GM23338 (cell line): ENCODE measurements around the gene CLEC2D. TPM values are rescaled to one million over a fixed set of nuclear protein-coding genes. Genes with fewer than 3 reads are reported as not detected.

Source experiments
- ATAC-seq: fragments of 200-7000 bp; cut with Tn5 transposase; 3 replicates; pipeline ENCODE4 v1.9.1; 2020
- DNase-seq: peaks from one replicate; pipeline ENCODE4 v3.0.0-alpha.2; 2015; ENCODE audit warnings: low spot score
- H2AFZ ChIP-seq: fragments of 200-600 bp; sonication (generic); 2 replicates; pipeline ENCODE4 v1.8.0; 2016; ENCODE audit warnings: antibody characterized with exemption, mild to moderate bottlenecking, moderate library complexity
- H3F3A ChIP-seq: fragments of 200-600 bp; sonication (generic); replicated peaks from 2 replicates; pipeline ENCODE4 v1.8.0; 2017; ENCODE audit warnings: antibody characterized with exemption, mixed run types, low read depth
- H3K27ac ChIP-seq: fragments of 200-600 bp; sonication (generic); 2 replicates; pipeline ENCODE4 v1.6.1; 2016; ENCODE audit warnings: low read depth
- H3K27me3 ChIP-seq: fragments of 200-600 bp; sonication (generic); 2 replicates; pipeline ENCODE4 v1.8.0; 2016; ENCODE audit warnings: mild to moderate bottlenecking, mixed run types, moderate library complexity; ENCODE audit not compliant: insufficient read depth
- H3K36me3 ChIP-seq: fragments of 200-600 bp; sonication (generic); 2 replicates; pipeline ENCODE4 v1.8.0; 2016; ENCODE audit warnings: mild to moderate bottlenecking; ENCODE audit not compliant: insufficient read depth
- H3K4me1 ChIP-seq: fragments of 200-600 bp; sonication (generic); 2 replicates; pipeline ENCODE4 v1.8.0; 2016; ENCODE audit warnings: mild to moderate bottlenecking, moderate library complexity; ENCODE audit not compliant: insufficient read depth
- H3K4me2 ChIP-seq: fragments of 200-600 bp; sonication (generic); 2 replicates; pipeline ENCODE4 v1.7.1; 2017; ENCODE audit warnings: mixed run types
- H3K4me3 ChIP-seq: fragments of 200-600 bp; sonication (generic); 2 replicates; pipeline ENCODE4 v1.6.1; 2016; ENCODE audit warnings: mixed run types
- H3K79me2 ChIP-seq: fragments of 200-600 bp; sonication (generic); replicated peaks from 2 replicates; pipeline ENCODE4 v1.8.0; 2017; ENCODE audit warnings: mild to moderate bottlenecking; ENCODE audit not compliant: insufficient read depth
- H3K9me2 ChIP-seq: fragments of 200-600 bp; sonication (generic); 2 replicates; pipeline ENCODE4 v1.8.0; 2017; ENCODE audit not compliant: insufficient read depth
- H4K20me1 ChIP-seq: fragments of 200-600 bp; sonication (generic); replicated peaks from 2 replicates; pipeline ENCODE4 v1.8.0; 2017; ENCODE audit warnings: mild to moderate bottlenecking; ENCODE audit not compliant: insufficient read depth
- H3K27ac Mint-ChIP-seq: 2 replicates; pipeline ENCODE4 v1.8.0; 2020; ENCODE audit warnings: inconsistent platforms, mild to moderate bottlenecking, moderate library complexity, mixed read lengths
- H3K27me3 Mint-ChIP-seq: 3 replicates; pipeline ENCODE4 v1.8.0; 2022; ENCODE audit warnings: low read depth, mild to moderate bottlenecking, moderate library complexity, mixed read lengths, inconsistent platforms; ENCODE audit not compliant: insufficient read depth, poor library complexity
- H3K36me3 Mint-ChIP-seq: 3 replicates; pipeline ENCODE4 v1.8.0; 2021; ENCODE audit warnings: low read depth, mild to moderate bottlenecking, inconsistent platforms, moderate library complexity, mixed read lengths
- H3K4me1 Mint-ChIP-seq: 3 replicates; pipeline ENCODE4 v1.8.0; 2020; ENCODE audit warnings: mild to moderate bottlenecking, inconsistent platforms, mixed read lengths
- H3K4me3 Mint-ChIP-seq: 3 replicates; pipeline ENCODE4 v1.8.0; 2021; ENCODE audit warnings: moderate library complexity, mild to moderate bottlenecking, inconsistent platforms, mixed read lengths
- H3K9me3 Mint-ChIP-seq: 3 replicates; pipeline ENCODE4 v1.8.0; 2020; ENCODE audit warnings: moderate library complexity, mild to moderate bottlenecking, inconsistent platforms, mixed read lengths
- CREB1 ChIP-seq: fragments of 250-450 bp; sonication (Bioruptor Pico); IDR thresholded peaks from 2 replicates; pipeline ENCODE4 v1.5.0; 2020; ENCODE audit warnings: low read depth, mild to moderate bottlenecking, moderate library complexity
- EZH2 ChIP-seq: fragments of 200-600 bp; sonication (generic); IDR thresholded peaks from one replicate; pipeline ENCODE4 v1.8.0; 2017; ENCODE audit warnings: antibody characterized with exemption, mild to moderate bottlenecking, low read depth; ENCODE audit not compliant: unreplicated experiment
- EZH2phosphoT487 ChIP-seq: fragments of 200-600 bp; sonication (generic); IDR thresholded peaks from one replicate; pipeline ENCODE4 v1.8.1; 2018; ENCODE audit warnings: antibody characterized with exemption; ENCODE audit not compliant: unreplicated experiment
- JUNB ChIP-seq: IDR thresholded peaks from one replicate; pipeline ENCODE4 v1.6.1; 2016; ENCODE audit warnings: antibody characterized with exemption; ENCODE audit not compliant: unreplicated experiment
- POLR2AphosphoS5 ChIP-seq: IDR thresholded peaks from 2 replicates; pipeline ENCODE4 v1.6.1; 2016; ENCODE audit warnings: antibody characterized with exemption, low read depth
- ZNF114 ChIP-seq: fragments of 250-450 bp; sonication (Bioruptor Pico); IDR thresholded peaks from 2 replicates; pipeline ENCODE4 v1.5.0; 2020; ENCODE audit warnings: mild to moderate bottlenecking, moderate library complexity
- ZNF331 ChIP-seq: fragments of 250-450 bp; sonication (Bioruptor Pico); IDR thresholded peaks from 2 replicates; pipeline ENCODE4 v1.5.0; 2020; ENCODE audit warnings: low read depth, mild to moderate bottlenecking, moderate library complexity
- polyA plus RNA-seq: library from polyadenylated mRNA; unstranded; fragments of >200 nt; fragmentation: Nextera tagmentation; extraction: Ambion mirVana; gene quantifications from 2 replicates; pipeline ENCODE4 v1.2.1, GENCODE V29; 2016
- total RNA-seq: library from RNA; depleted of rRNA; stranded (reverse); fragments of >200 nt; shearing (Covaris generic); gene quantifications from 2 replicates; pipeline ENCODE4 v1.2.3, GENCODE V29; 2014
- TF ChIP-seq, protein P1 (sequence below): IDR thresholded peaks from 2 replicates; pipeline ENCODE4 v1.6.1; 2016; ENCODE audit warnings: antibody characterized with exemption
- TF ChIP-seq, protein P2 (sequence below), 2 experiments: fragments of 200-600 bp in 1 of 2; sonication (generic) in 1 of 2; conservative IDR thresholded peaks; 2 replicates each; pipeline versions ENCODE4 v1.5.1 to v1.6.1; 2016 to 2017; ENCODE audit warnings: antibody characterized with exemption in 2 of 2, low read depth in 2 of 2, mild to moderate bottlenecking in 2 of 2, moderate library complexity in 1 of 2

Gene CLEC2D
- total and polyA plus RNA-seq, 2 experiments from 2014 or later, result 6.9 to 7.1 TPM

DNA sequence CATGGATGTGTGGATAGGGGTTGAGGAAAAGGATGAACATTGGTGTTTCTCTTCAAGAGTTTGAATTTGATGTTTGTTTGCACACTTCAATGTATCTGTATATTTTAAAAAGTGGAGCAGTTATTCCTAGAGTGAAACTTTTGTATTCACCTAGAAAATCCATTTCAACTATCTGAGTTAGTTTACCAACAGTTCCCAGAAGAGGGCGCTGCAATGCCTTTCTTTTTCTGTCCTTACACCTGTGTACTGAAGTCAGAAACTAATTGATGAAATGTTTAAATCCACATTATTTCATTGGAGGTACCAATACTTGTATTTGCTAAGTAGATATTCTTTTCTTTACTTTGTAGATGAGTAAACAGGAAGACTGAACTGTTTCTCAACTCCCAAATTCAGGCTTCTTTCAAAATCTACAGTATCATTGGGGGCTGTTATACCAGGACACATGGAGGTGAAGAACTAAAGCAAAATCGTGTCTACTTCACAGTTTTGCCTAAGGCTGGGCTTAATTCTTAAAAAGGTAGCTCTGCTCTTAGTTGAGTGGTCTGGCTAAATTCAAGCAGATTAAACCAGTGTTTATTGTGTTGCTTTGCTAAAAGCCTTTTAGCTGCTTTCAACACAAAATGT, 35.2 kb upstream of the CLEC2D start:
- TF ChIP-seq, protein P1, sequence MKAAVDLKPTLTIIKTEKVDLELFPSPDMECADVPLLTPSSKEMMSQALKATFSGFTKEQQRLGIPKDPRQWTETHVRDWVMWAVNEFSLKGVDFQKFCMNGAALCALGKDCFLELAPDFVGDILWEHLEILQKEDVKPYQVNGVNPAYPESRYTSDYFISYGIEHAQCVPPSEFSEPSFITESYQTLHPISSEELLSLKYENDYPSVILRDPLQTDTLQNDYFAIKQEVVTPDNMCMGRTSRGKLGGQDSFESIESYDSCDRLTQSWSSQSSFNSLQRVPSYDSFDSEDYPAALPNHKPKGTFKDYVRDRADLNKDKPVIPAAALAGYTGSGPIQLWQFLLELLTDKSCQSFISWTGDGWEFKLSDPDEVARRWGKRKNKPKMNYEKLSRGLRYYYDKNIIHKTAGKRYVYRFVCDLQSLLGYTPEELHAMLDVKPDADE, result no peak
- TF ChIP-seq, protein P2, sequence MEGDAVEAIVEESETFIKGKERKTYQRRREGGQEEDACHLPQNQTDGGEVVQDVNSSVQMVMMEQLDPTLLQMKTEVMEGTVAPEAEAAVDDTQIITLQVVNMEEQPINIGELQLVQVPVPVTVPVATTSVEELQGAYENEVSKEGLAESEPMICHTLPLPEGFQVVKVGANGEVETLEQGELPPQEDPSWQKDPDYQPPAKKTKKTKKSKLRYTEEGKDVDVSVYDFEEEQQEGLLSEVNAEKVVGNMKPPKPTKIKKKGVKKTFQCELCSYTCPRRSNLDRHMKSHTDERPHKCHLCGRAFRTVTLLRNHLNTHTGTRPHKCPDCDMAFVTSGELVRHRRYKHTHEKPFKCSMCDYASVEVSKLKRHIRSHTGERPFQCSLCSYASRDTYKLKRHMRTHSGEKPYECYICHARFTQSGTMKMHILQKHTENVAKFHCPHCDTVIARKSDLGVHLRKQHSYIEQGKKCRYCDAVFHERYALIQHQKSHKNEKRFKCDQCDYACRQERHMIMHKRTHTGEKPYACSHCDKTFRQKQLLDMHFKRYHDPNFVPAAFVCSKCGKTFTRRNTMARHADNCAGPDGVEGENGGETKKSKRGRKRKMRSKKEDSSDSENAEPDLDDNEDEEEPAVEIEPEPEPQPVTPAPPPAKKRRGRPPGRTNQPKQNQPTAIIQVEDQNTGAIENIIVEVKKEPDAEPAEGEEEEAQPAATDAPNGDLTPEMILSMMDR (conservative IDR thresholded peaks at IDR 0.05; ENCODE audit: low read depth in 2 of 2), result peak; percentile 78 to 92
- TF ChIP-seq POLR2AphosphoS5, result no peak
- TF ChIP-seq ZNF331 (CRISPR knock-in tag), result no peak
- TF ChIP-seq JUNB, result no peak
- no peak for TF ChIP-seq EZH2
- no peak for TF ChIP-seq ZNF114
- H3K27me3 Mint-ChIP-seq, result peaks cover 8% of the 10 kb centered on the region
- Histone ChIP-seq H3K36me3 (no peaks in the 10 kb centered on the region), H3K27ac (no peak overlapping the region), H2AFZ (no peak overlapping the region), H3K4me1 (no peaks in the 10 kb centered on the region), H3K4me2 (no peak overlapping the region), H3K27me3 (no peaks in the 10 kb centered on the region), H3K9me2 (0 out of 2 replicates have a peak, but pooled peaks cover 4% of the 10 kb centered on the region), H3F3A (no peaks in the 10 kb centered on the region), H3K4me3 (no peak overlapping the region), H4K20me1 (no peaks in the 10 kb centered on the region), H3K79me2 (no peaks in the 10 kb centered on the region)
- ATAC-seq, result peak; percentile 32; the same call in 2 of the 3 replicates
- no peak overlapping the region for H3K4me3 Mint-ChIP-seq
- peaks cover 50% of the 10 kb centered on the region for H3K36me3 Mint-ChIP-seq
- no peaks in the 10 kb centered on the region for H3K4me1 Mint-ChIP-seq
- H3K9me3 Mint-ChIP-seq, result peaks cover 58% of the 10 kb centered on the region
- DNase-seq, result peak; percentile 76
- H3K27ac Mint-ChIP-seq, result no peak overlapping the region

DNA sequence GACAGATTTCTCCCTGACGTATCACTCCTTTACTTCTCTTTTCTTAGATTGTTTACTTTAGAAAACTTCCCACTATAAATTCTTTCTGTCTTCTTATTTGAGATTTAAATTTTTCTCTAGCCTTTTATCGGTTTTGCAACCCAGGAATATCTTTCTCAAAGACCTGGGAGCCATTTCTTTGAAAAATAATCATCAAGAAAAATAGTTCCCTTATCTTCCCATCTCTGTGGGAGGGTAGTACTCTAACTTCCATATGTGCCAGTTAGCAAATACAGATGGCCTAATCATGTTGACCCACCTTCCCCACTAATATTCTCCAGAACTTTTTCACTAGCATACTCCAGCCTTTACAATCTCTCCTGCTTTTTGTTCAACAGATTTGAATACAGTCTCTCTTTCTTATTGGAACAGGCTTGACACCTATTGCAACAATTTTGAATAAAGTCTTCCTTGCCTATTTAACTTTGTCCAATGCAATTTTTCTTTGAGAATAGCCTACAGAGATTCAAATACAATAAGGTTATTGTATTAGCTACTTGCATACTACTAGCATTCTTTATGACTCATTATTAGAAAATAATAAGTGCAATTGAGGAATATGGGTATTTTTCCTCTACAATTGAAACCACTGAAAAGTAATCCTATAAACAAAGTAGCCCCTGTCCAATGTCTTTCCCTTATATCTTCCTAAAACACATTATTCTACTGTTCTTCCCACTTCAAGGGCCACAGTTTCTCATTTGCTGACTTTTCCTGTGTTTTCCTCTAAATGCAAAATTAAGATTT, 34.4 kb upstream of the CLEC2D start:
- no peaks in the 10 kb centered on the region for H3K79me2 ChIP-seq
- no peaks in the 10 kb centered on the region for H3K4me1 ChIP-seq
- no peaks in the 10 kb centered on the region for H4K20me1 ChIP-seq
- H3K27ac Mint-ChIP-seq, result no peak overlapping the region
- ATAC-seq, result no peak
- peaks cover 52% of the 10 kb centered on the region for H3K36me3 Mint-ChIP-seq
- peaks cover 61% of the 10 kb centered on the region for H3K9me3 Mint-ChIP-seq
- no peaks in the 10 kb centered on the region for H3K27me3 ChIP-seq
- no peak overlapping the region for H2AFZ ChIP-seq
- H3K9me2 ChIP-seq, result 0 out of 2 replicates have a peak, but pooled peaks cover 5% of the 10 kb centered on the region
- H3K4me2 ChIP-seq, result no peak overlapping the region
- no peak overlapping the region for H3K27ac ChIP-seq
- DNase-seq, result no peak
- no peaks in the 10 kb centered on the region for H3K36me3 ChIP-seq
- peaks cover 8% of the 10 kb centered on the region for H3K27me3 Mint-ChIP-seq
- H3K4me1 Mint-ChIP-seq, result no peaks in the 10 kb centered on the region
- H3K4me3 ChIP-seq, result no peak overlapping the region
- no peak overlapping the region for H3K4me3 Mint-ChIP-seq
- H3F3A ChIP-seq, result no peaks in the 10 kb centered on the region
- TF ChIP-seq JUNB (no peak), CREB1 (CRISPR knock-in tag) (no peak), EZH2 (no peak), ZNF114 (no peak), EZH2phosphoT487 (no peak)
- TF ChIP-seq, protein P1, result no peak
